C4-2B (cell line): Measurements from ENCODE around the gene TSPAN16.

Experiments
- H3K27ac ChIP-seq: fragments of 450-650 bp; 2 replicates; pipeline ENCODE4 v1.5.1; 2017
- CTCF ChIP-seq: fragments of 450-650 bp; conservative IDR thresholded peaks from 2 replicates; pipeline ENCODE4 v1.5.1; 2017; ENCODE audit warnings: mild to moderate bottlenecking
- ZFX ChIP-seq: fragments of 450-650 bp; IDR thresholded peaks from 2 replicates; pipeline ENCODE4 v1.6.1; 2017

Gene TSPAN16

GRCh38 chr19:11281356-11282049, 14.5 kb upstream of the TSPAN16 start:
- no peak overlapping the region for H3K27ac ChIP-seq
- TF ChIP-seq ZFX (no peak), CTCF (no peak)

- TF ChIP-seq ZFX: no peak
- TF ChIP-seq CTCF: no peak
- H3K27ac ChIP-seq: no peak overlapping the region
Observed at GRCh38 chr19:11284515-11284914, 11.4 kb upstream of the TSPAN16 start.

- H3K27ac ChIP-seq: no peak overlapping the region
- no peak for TF ChIP-seq ZFX
- TF ChIP-seq CTCF: no peak
Observed at GRCh38 chr19:11286312-11286974, 9.5 kb upstream of the TSPAN16 start.

- TF ChIP-seq ZFX: no peak
- peak; percentile 70 for TF ChIP-seq CTCF
- H3K27ac ChIP-seq: no peak overlapping the region
Observed at GRCh38 chr19:11288349-11288748, 7.6 kb upstream of the TSPAN16 start.

GRCh38 chr19:11290256-11290655, 5.7 kb upstream of the TSPAN16 start:
- no peak for TF ChIP-seq ZFX
- no peak for TF ChIP-seq CTCF
- no peak overlapping the region for H3K27ac ChIP-seq

- no peak overlapping the region for H3K27ac ChIP-seq
- TF ChIP-seq CTCF (no peak), ZFX (no peak)
Observed at GRCh38 chr19:11291415-11291814, 4.5 kb upstream of the TSPAN16 start.

- TF ChIP-seq ZFX: no peak
- no peak for TF ChIP-seq CTCF
- H3K27ac ChIP-seq: no peak overlapping the region
Observed at GRCh38 chr19:11291991-11292390, 4.0 kb upstream of the TSPAN16 start.
